ENCODE measurements around the gene EXO1.

Gene EXO1

GRCh38 chr1:241888232-241888631, 40.2 kb downstream of the EXO1 start:
- no peak for TF ChIP-seq CTCF (IDR thresholded peaks at IDR 0.05; ENCODE audit: low read depth, low read length)
- H3K4me3 ChIP-seq (ENCODE audit: low read depth, low read length), result no peak overlapping the region

- no peak for TF ChIP-seq CTCF (IDR thresholded peaks at IDR 0.05; ENCODE audit: low read depth, low read length)
Measured at GRCh38 chr1:241891296-241891695, 43.3 kb downstream of the EXO1 start.

GRCh38 chr1:241894016-241894415, 46.0 kb downstream of the EXO1 start:
- TF ChIP-seq CTCF (IDR thresholded peaks at IDR 0.05; ENCODE audit: low read depth, low read length), result no peak
- H3K4me3 ChIP-seq (ENCODE audit: low read depth, low read length), result no peak overlapping the region

More at GRCh38 chr1:241891296-241891695, 43.3 kb downstream of the EXO1 start:
- no peak overlapping the region for H3K4me3 ChIP-seq (ENCODE audit: low read depth, low read length)

- no peak overlapping the region for H3K4me3 ChIP-seq (ENCODE audit: low read depth, low read length)
- no peak for TF ChIP-seq CTCF (IDR thresholded peaks at IDR 0.05; ENCODE audit: low read depth, low read length)
Measured at GRCh38 chr1:241895013-241895412, 47.0 kb downstream of the EXO1 start.

GRCh38 chr1:241896670-241896962, 48.6 kb downstream of the EXO1 start:
- H3K4me3 ChIP-seq (ENCODE audit: low read depth, low read length), result no peak overlapping the region
- TF ChIP-seq CTCF (IDR thresholded peaks at IDR 0.05; ENCODE audit: low read depth, low read length), result no peak

- no peak for TF ChIP-seq CTCF (IDR thresholded peaks at IDR 0.05; ENCODE audit: low read depth, low read length)
- no peak overlapping the region for H3K4me3 ChIP-seq (ENCODE audit: low read depth, low read length)
Measured at GRCh38 chr1:241899210-241899609, 51.2 kb downstream of the EXO1 start.

GRCh38 chr1:241900381-241900780, 52.4 kb downstream of the EXO1 start:
- TF ChIP-seq CTCF (IDR thresholded peaks at IDR 0.05; ENCODE audit: low read depth, low read length), result no peak
- no peak overlapping the region for H3K4me3 ChIP-seq (ENCODE audit: low read depth, low read length)
